Measurements from ENCODE around the gene AGTR2. TPM values are rescaled to one million over a fixed set of nuclear protein-coding genes. Genes with fewer than 3 reads are reported as not detected.

Gene AGTR2
- total and polyA plus RNA-seq, 2 donors (not counting 3 experiments of a cell fraction or from before 2014, with no cell fraction given), result not detected

DNA sequence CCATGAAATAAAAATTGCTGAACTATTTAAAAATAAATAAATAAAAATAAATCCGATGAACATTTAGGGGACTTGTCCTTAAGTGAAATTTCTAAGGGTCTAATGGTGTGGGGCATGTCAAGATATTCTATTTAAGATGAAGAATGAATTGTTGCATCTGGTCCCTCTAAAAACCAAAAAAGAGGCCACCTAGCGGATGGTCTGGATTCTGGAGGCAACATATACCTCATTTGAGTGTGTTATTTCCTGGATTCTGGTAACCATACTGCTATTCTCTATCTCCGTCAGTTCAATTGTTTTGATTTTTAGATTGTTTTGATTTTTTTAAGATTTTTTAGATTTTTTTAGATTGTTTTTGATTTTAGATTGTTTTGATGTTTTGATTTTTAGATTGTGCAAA, 28.3 kb downstream of the AGTR2 start:
- POLR2A ChIA-PET, result no interaction called here
- dilution Hi-C loops (cut with MboI; ENCODE audit: extremely low pct_ligation_motif_present, low sequenced_read_pairs) (no loop called here), intact Hi-C loops (cut with micrococcal nuclease) (no loop called here)
- FAIRE-seq, result no peak
- CTCF ChIA-PET, result no interaction called here
- Histone ChIP-seq H3K79me2 (ENCODE audit: control insufficient read depth, insufficient read depth, low read length) (no peaks in the 10 kb centered on the region), H3K27ac (ENCODE audit: insufficient read depth, low read depth, low read length) (no peak overlapping the region), H4K20me1 (replicated peaks; ENCODE audit: control insufficient read depth, extremely low read depth, insufficient read depth, low read length) (no peaks in the 10 kb centered on the region), H3K9me3 (replicated peaks; ENCODE audit: control insufficient read depth, insufficient read depth, low read length) (no peaks in the 10 kb centered on the region), H3K4me2 (ENCODE audit: insufficient read depth, low read length) (no peak overlapping the region), H3K9ac (replicated peaks; ENCODE audit: extremely low read depth, insufficient read depth, low read length) (no peak overlapping the region), H3K36me3 (ENCODE audit: control insufficient read depth in 2 of 2, extremely low read depth in 1 of 2, insufficient read depth in 2 of 2, low read length in 2 of 2) (no peaks in the 10 kb centered on the region), H3K4me1 (ENCODE audit: control insufficient read depth, extremely low read depth, insufficient read depth, low read length) (no peaks in the 10 kb centered on the region), H2AFZ (ENCODE audit: low read depth, low read length) (no peak overlapping the region), H3K27me3 (ENCODE audit: control insufficient read depth in 2 of 2, insufficient read depth in 2 of 2, low read length in 2 of 2) (no peaks in the 10 kb centered on the region), H3K9me1 (replicated peaks; ENCODE audit: control insufficient read depth, extremely low read depth, insufficient read depth, low read length) (no peaks in the 10 kb centered on the region), H3K4me3 (replicated peaks in 1 of 3; ENCODE audit: insufficient read depth in 1 of 3, low read depth in 1 of 3, low read length in 3 of 3) (no peak overlapping the region)
- TF ChIP-seq POLR2AphosphoS5 (IDR thresholded peaks at IDR 0.05; ENCODE audit: insufficient read depth, low read depth, low read length) (no peak), FOS (IDR thresholded peaks at IDR 0.05; ENCODE audit: borderline replicate concordance, insufficient read depth, low read length) (no peak)
- TF ChIP-seq, protein P1, sequence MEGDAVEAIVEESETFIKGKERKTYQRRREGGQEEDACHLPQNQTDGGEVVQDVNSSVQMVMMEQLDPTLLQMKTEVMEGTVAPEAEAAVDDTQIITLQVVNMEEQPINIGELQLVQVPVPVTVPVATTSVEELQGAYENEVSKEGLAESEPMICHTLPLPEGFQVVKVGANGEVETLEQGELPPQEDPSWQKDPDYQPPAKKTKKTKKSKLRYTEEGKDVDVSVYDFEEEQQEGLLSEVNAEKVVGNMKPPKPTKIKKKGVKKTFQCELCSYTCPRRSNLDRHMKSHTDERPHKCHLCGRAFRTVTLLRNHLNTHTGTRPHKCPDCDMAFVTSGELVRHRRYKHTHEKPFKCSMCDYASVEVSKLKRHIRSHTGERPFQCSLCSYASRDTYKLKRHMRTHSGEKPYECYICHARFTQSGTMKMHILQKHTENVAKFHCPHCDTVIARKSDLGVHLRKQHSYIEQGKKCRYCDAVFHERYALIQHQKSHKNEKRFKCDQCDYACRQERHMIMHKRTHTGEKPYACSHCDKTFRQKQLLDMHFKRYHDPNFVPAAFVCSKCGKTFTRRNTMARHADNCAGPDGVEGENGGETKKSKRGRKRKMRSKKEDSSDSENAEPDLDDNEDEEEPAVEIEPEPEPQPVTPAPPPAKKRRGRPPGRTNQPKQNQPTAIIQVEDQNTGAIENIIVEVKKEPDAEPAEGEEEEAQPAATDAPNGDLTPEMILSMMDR (IDR thresholded peaks at IDR 0.05; ENCODE audit: extremely low read depth in 1 of 2, insufficient read depth in 1 of 2, low read depth in 1 of 2, low read length in 2 of 2), result no peak
- BruUV-seq (replicated peaks), result no TSS peak
- no peak for DNase-seq (ENCODE audit: low read depth, low spot score)

DNA sequence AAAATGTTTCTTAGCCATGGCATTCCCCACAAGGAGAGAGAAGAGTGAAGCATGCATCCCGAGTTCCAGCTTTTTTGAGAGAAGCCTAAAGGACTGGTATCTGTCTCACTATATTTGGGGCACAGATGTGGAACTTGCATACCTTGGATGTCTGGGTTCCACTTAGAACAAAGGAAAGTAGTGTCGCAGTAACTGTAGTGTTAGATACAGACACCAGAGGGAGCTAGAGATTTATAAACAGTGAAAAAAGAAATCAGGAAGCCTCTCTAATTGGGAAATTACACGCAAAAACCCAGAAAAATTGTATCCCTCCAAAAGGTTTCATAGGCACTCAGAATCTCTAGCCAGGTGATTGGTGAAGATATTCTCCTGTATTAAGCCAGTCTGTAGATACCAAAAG, 34.4 kb downstream of the AGTR2 start:
- Histone ChIP-seq H3K4me2 (ENCODE audit: insufficient read depth, low read length) (no peak overlapping the region), H3K79me2 (ENCODE audit: control insufficient read depth, insufficient read depth, low read length) (no peaks in the 10 kb centered on the region), H3K36me3 (ENCODE audit: control insufficient read depth in 2 of 2, extremely low read depth in 1 of 2, insufficient read depth in 2 of 2, low read length in 2 of 2) (no peaks in the 10 kb centered on the region), H4K20me1 (replicated peaks; ENCODE audit: control insufficient read depth, extremely low read depth, insufficient read depth, low read length) (no peaks in the 10 kb centered on the region), H3K27ac (ENCODE audit: insufficient read depth, low read depth, low read length) (no peak overlapping the region), H3K27me3 (ENCODE audit: control insufficient read depth in 2 of 2, insufficient read depth in 2 of 2, low read length in 2 of 2) (no peaks in the 10 kb centered on the region), H3K9me3 (replicated peaks; ENCODE audit: control insufficient read depth, insufficient read depth, low read length) (no peaks in the 10 kb centered on the region), H3K4me1 (ENCODE audit: control insufficient read depth, extremely low read depth, insufficient read depth, low read length) (no peaks in the 10 kb centered on the region), H2AFZ (ENCODE audit: low read depth, low read length) (no peak overlapping the region), H3K4me3 (replicated peaks in 1 of 3; ENCODE audit: insufficient read depth in 1 of 3, low read depth in 1 of 3, low read length in 3 of 3) (no peak overlapping the region), H3K9me1 (replicated peaks; ENCODE audit: control insufficient read depth, extremely low read depth, insufficient read depth, low read length) (no peaks in the 10 kb centered on the region), H3K9ac (replicated peaks; ENCODE audit: extremely low read depth, insufficient read depth, low read length) (no peak overlapping the region)
- TF ChIP-seq, protein P1 (IDR thresholded peaks at IDR 0.05; ENCODE audit: extremely low read depth in 1 of 2, insufficient read depth in 1 of 2, low read depth in 1 of 2, low read length in 2 of 2), result peak in 1 of 2 donors; percentile 13
- no peak for TF ChIP-seq MAX (IDR thresholded peaks at IDR 0.05; ENCODE audit: insufficient read depth, insufficient read length)
- intact Hi-C loops (cut with micrococcal nuclease), result loop anchor here (2.0 to 5.0 kb wide), 2 partner anchors 286 to 1777 kb away; no protein-coding TSS in a partner anchor
- dilution Hi-C loops (cut with MboI; ENCODE audit: extremely low pct_ligation_motif_present, low sequenced_read_pairs), result no loop called here
- no peak for FAIRE-seq
- ChIA-PET CTCF (interaction anchor here (0.8 kb wide), 1 partner anchor 1780 kb away, joined by 3 read pairs; no protein-coding TSS in a partner anchor), POLR2A (no interaction called here)
- DNase-seq (ENCODE audit: low read depth, low spot score), result peak; percentile 1
- no TSS peak for BruUV-seq (replicated peaks)

Data from endothelial cell of umbilical vein (primary cell).